Thymus (tissue), 11 donors: Measurements from ENCODE around the gene RRP9. TPM values are rescaled to one million over a fixed set of nuclear protein-coding genes. Genes with fewer than 3 reads are reported as not detected.
"Not testable (repeated sequence)": the region's sequence is repeated elsewhere in the genome, so short reads cannot be mapped to it uniquely, and the experiment has no call there.

ENCODE experiments used
- DNase-seq, 9 donors: peaks; one replicate each; pipeline ENCODE4 v3.0.0-alpha.2; 2013; ENCODE audit warnings: low spot score in 9 of 9, low read depth in 6 of 9, missing footprints in 1 of 9
- H3K27ac ChIP-seq, 2 donors: one replicate each; pipeline ENCODE4 v1.5.1; 2013; ENCODE audit warnings: control low read depth in 1 of 2, low read depth in 1 of 2, low read length in 1 of 2, mild to moderate bottlenecking in 1 of 2, moderate library complexity in 1 of 2
- H3K27me3 ChIP-seq, 2 donors: one replicate each; pipeline ENCODE4 v1.5.1; 2013; ENCODE audit warnings: low read length in 1 of 2; ENCODE audit not compliant: control insufficient read depth in 2 of 2, insufficient read depth in 1 of 2
- H3K36me3 ChIP-seq, 2 donors: one replicate each; pipeline ENCODE4 v1.5.1; 2013; ENCODE audit warnings: low read length in 1 of 2, mild to moderate bottlenecking in 1 of 2, moderate library complexity in 1 of 2; ENCODE audit not compliant: control insufficient read depth in 2 of 2, insufficient read depth in 2 of 2
- H3K4me1 ChIP-seq, 2 donors: one replicate each; pipeline ENCODE4 v1.5.1; 2013; ENCODE audit warnings: low read length in 2 of 2; ENCODE audit not compliant: control insufficient read depth in 2 of 2, insufficient read depth in 2 of 2
- H3K4me3 ChIP-seq, 2 donors: one replicate each; pipeline ENCODE4 v1.5.1; 2013; ENCODE audit warnings: low read length in 2 of 2, control low read depth in 1 of 2, mild to moderate bottlenecking in 1 of 2
- H3K9me3 ChIP-seq, 2 donors: one replicate each; pipeline ENCODE4 v1.5.1; 2013; ENCODE audit warnings: low read length in 1 of 2, mild to moderate bottlenecking in 1 of 2; ENCODE audit not compliant: control insufficient read depth in 2 of 2, insufficient read depth in 1 of 2
- WGBS: extraction: QIAGEN DNeasy Blood & Tissue Kit; methylation state at CpG from one replicate; pipeline ENCODE4 v1.1.7; 2013; 5-methylcytosine and 5-hydroxymethylcytosine counted together
- polyA plus RNA-seq: library from polyadenylated mRNA; stranded (reverse); fragments of 200-250 nt; gene quantifications from one replicate; pipeline ENCODE4 v1.2.3, GENCODE V29; 2013
- total RNA-seq: library from RNA; stranded (reverse); fragments of 120-200 nt; gene quantifications from one replicate; pipeline ENCODE4 v1.2.4, GENCODE V29; 2013
- donor health status: healthy.

RRP9 gene
- total and polyA plus RNA-seq, 2 donors = 16.9 to 18.6 TPM

- no peaks in the 10 kb centered on the region for H3K4me1 ChIP-seq
- H3K27ac ChIP-seq = no peak overlapping the region
- H3K27me3 ChIP-seq = peaks cover 0 to 3% of the 10 kb centered on the region in 2 donors
- no peak for DNase-seq
- H3K36me3 ChIP-seq = no peaks in the 10 kb centered on the region
- H3K9me3 ChIP-seq = peaks cover 0 to 1% of the 10 kb centered on the region in 2 donors
- 92% methylated on average over 2 of the region's 2 CpGs for WGBS
- H3K4me3 ChIP-seq = no peak overlapping the region
These were observed 37.5 kb downstream of the RRP9 start for GRCh38 chr3:51904034-51904823.

- DNase-seq, H3K36me3 ChIP-seq, H3K27me3 ChIP-seq, H3K4me3 ChIP-seq, H3K4me1 ChIP-seq, H3K27ac ChIP-seq, H3K9me3 ChIP-seq: not testable (repeated sequence)
- 81% methylated on average over 6 of the region's 7 CpGs for WGBS
These were observed 39.3 kb downstream of the RRP9 start for GRCh38 chr3:51902361-51902760.

GRCh38 chr3:51900043-51900442 is 41.7 kb downstream of the RRP9 start:
- not testable (repeated sequence) for H3K4me1 ChIP-seq, H3K4me3 ChIP-seq, H3K36me3 ChIP-seq, H3K27me3 ChIP-seq, H3K27ac ChIP-seq, DNase-seq, H3K9me3 ChIP-seq
- 88% methylated on average over 7 of the region's 7 CpGs for WGBS

- Histone ChIP-seq H3K27me3 (peaks cover 0 to 10% of the 10 kb centered on the region in 2 donors), H3K36me3 (no peaks in the 10 kb centered on the region), H3K4me3 (no peak overlapping the region), H3K27ac (no peak overlapping the region), H3K9me3 (no peaks in the 10 kb centered on the region), H3K4me1 (no peaks in the 10 kb centered on the region)
- 90% methylated on average over 15 of the region's 15 CpGs for WGBS
- DNase-seq = no peak
These were observed 44.3 kb downstream of the RRP9 start for GRCh38 chr3:51897391-51897790.

GRCh38 chr3:51896607-51897305 is 44.9 kb downstream of the RRP9 start:
- peaks cover 0 to 4% of the 10 kb centered on the region in 2 donors for H3K4me1 ChIP-seq
- H3K27me3 ChIP-seq = peaks cover 0 to 10% of the 10 kb centered on the region in 2 donors
- no peaks in the 10 kb centered on the region for H3K9me3 ChIP-seq
- 95% methylated on average over 10 of the region's 10 CpGs for WGBS
- H3K27ac ChIP-seq = no peak overlapping the region
- no peaks in the 10 kb centered on the region for H3K36me3 ChIP-seq
- H3K4me3 ChIP-seq = no peak overlapping the region
- DNase-seq = no peak

GRCh38 chr3:51894939-51895338 is 46.8 kb downstream of the RRP9 start:
- peaks cover 0 to 6% of the 10 kb centered on the region in 2 donors for H3K27me3 ChIP-seq
- H3K4me3 ChIP-seq = no peak overlapping the region
- no peaks in the 10 kb centered on the region for H3K9me3 ChIP-seq
- WGBS = 98% methylated on average over 16 of the region's 16 CpGs
- no peak for DNase-seq
- no peak overlapping the region for H3K27ac ChIP-seq
- H3K36me3 ChIP-seq = no peaks in the 10 kb centered on the region
- H3K4me1 ChIP-seq = peaks cover 3 to 8% of the 10 kb centered on the region in 2 donors

- no peaks in the 10 kb centered on the region for H3K9me3 ChIP-seq
- WGBS = 96% methylated on average over 4 of the region's 4 CpGs
- H3K36me3 ChIP-seq = no peaks in the 10 kb centered on the region
- H3K27me3 ChIP-seq = peaks cover 0 to 6% of the 10 kb centered on the region in 2 donors
- peaks cover 3 to 8% of the 10 kb centered on the region in 2 donors for H3K4me1 ChIP-seq
- H3K27ac ChIP-seq = no peak overlapping the region
- no peak for DNase-seq
- H3K4me3 ChIP-seq = no peak overlapping the region
These were observed 47.3 kb downstream of the RRP9 start for GRCh38 chr3:51894391-51894790.

GRCh38 chr3:51891242-51892039 is 50.3 kb downstream of the RRP9 start:
- 62% methylated on average over 7 of the region's 7 CpGs for WGBS
- Histone ChIP-seq H3K4me1 (peaks cover 3 to 8% of the 10 kb centered on the region in 2 donors), H3K36me3 (no peaks in the 10 kb centered on the region), H3K27ac (no peak overlapping the region), H3K9me3 (no peaks in the 10 kb centered on the region), H3K4me3 (no peak overlapping the region), H3K27me3 (no peaks in the 10 kb centered on the region)
- peak in 1 of 9 donors; percentile 21 for DNase-seq
